CD4-positive, CD25-positive, alpha-beta regulatory T cell (primary cell): Measurements from ENCODE around the gene RAP1GDS1. TPM values are rescaled to one million over a fixed set of nuclear protein-coding genes. Genes with fewer than 3 reads are reported as not detected.

ENCODE experiments used
- ATAC-seq, 2 donors: fragments of 150-1000 bp; cut with Tn5 transposase; one replicate each; pipeline ENCODE4 v1.10.0; 2021; ENCODE audit warnings: low read depth in 2 of 2, moderate number of reproducible peaks in 2 of 2, moderate library complexity in 1 of 2
- DNase-seq, 3 donors: peaks; one replicate each; pipeline versions ENCODE4 v3.0.0 to v3.0.0-alpha.2; 2012 to 2022; ENCODE audit warnings: mixed read lengths in 1 of 3
- H3K27ac ChIP-seq: one replicate; pipeline ENCODE4 v1.7.0; 2013; ENCODE audit warnings: mild to moderate bottlenecking, low read length; ENCODE audit not compliant: insufficient read depth, poor library complexity, severe bottlenecking
- H3K27me3 ChIP-seq: one replicate; pipeline ENCODE4 v1.7.0; 2013; ENCODE audit warnings: low read length; ENCODE audit not compliant: control insufficient read depth, insufficient read depth
- H3K36me3 ChIP-seq: one replicate; pipeline ENCODE4 v1.7.0; 2013; ENCODE audit warnings: mild to moderate bottlenecking, low read length, moderate library complexity; ENCODE audit not compliant: control insufficient read depth, insufficient read depth
- H3K4me1 ChIP-seq: 2 replicates; pipeline ENCODE4 v1.7.0; 2013; ENCODE audit warnings: mild to moderate bottlenecking, low read length; ENCODE audit not compliant: insufficient read depth, control insufficient read depth, poor library complexity, severe bottlenecking
- H3K4me3 ChIP-seq: one replicate; pipeline ENCODE4 v1.7.0; 2013; ENCODE audit warnings: low read depth, mild to moderate bottlenecking, low read length, moderate library complexity
- H3K9me3 ChIP-seq, 2 experiments: 1 replicate in 1 of 2; 2 replicates in 1 of 2; pipeline ENCODE4 v1.7.0; 2013; ENCODE audit warnings: low read length in 2 of 2, mild to moderate bottlenecking in 1 of 2, moderate library complexity in 1 of 2; ENCODE audit not compliant: control insufficient read depth in 2 of 2
- H3K27ac Mint-ChIP-seq, 3 donors: one replicate each; pipeline ENCODE4 v1.8.0; 2020 to 2022; ENCODE audit warnings: mild to moderate bottlenecking in 3 of 3, mixed read lengths in 3 of 3, moderate library complexity in 2 of 3
- H3K27me3 Mint-ChIP-seq: one replicate; pipeline ENCODE4 v1.8.0; 2022; ENCODE audit warnings: mild to moderate bottlenecking, mixed read lengths
- H3K36me3 Mint-ChIP-seq: one replicate; pipeline ENCODE4 v1.8.0; 2020; ENCODE audit warnings: mixed read lengths
- H3K4me1 Mint-ChIP-seq, 4 donors: one replicate each; pipeline ENCODE4 v1.8.0; 2020 to 2022; ENCODE audit warnings: mixed read lengths in 4 of 4, mild to moderate bottlenecking in 1 of 4
- H3K4me3 Mint-ChIP-seq, 4 donors: one replicate each; pipeline ENCODE4 v1.8.0; 2020 to 2022; ENCODE audit warnings: mild to moderate bottlenecking in 4 of 4, mixed read lengths in 4 of 4, moderate library complexity in 3 of 4
- H3K9me3 Mint-ChIP-seq, 7 donors: one replicate each; pipeline ENCODE4 v1.8.0; 2020 to 2022; ENCODE audit warnings: mixed read lengths in 7 of 7, mild to moderate bottlenecking in 3 of 7, moderate library complexity in 2 of 7
- polyA plus RNA-seq, 4 donors: library from polyadenylated mRNA; unstranded; fragments of 300-500 nt; fragmentation: Illumina TruSeq; gene quantifications; one replicate each; pipeline ENCODE4 v1.2.3, GENCODE V29; 2021
- total RNA-seq: library from RNA; stranded (reverse); gene quantifications from one replicate; pipeline ENCODE4 v1.2.3, GENCODE V29; 2022

The RAP1GDS1 gene
- total RNA-seq (54.7 TPM), polyA plus RNA-seq (10 to 100 TPM; 40.4 to 68.8 (median 48.9) TPM)

DNA sequence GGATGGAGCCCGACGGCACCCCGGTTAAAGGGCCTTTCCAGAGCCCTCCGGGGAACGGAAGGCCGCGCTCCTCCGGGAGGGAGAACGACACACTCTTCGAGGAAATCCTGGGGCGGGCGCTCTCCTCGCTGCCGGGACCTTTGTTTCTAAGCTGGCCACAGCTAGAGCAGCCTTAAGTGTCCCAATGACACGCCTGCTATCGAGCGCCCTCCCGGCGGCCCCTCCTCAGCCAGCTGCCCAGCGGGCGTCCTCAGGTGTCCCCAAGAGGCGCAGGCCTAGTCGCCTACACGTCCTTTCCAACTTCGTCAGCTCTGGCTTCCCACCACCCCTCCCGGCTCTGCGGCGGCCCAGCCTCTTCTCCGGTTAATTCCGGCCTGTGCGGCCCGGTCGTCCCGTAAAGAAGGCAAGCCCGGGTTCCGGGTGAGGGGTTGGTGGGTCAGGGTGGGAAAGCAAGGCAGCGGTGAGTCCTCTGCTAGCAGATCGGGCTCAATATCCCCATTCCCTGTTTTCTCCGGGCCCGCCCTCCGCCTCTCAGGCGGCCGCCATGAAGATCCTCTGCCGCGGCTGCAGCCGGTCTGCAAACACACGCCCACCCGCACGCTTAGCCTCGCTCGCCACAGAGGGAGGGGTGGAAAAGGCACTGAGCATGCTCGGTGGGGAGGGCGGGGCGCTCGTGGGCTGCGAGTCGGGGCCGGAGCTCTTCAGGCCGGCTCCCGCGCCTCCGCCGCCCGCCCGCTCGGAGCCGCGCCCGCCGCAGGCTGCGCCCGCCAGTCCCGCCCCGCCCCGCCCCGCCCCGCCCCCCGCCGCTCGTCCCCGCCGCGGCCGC lies at the start of gene RAP1GDS1:
RAP1GDS1 (plus strand) TSS at position 806 of the 826 bp plus-strand sequence. CDS start 182 bp downstream, outside the sequence.
- H3K4me1 ChIP-seq: peaks cover 36% of the 10 kb centered on the region
- H3K4me3 ChIP-seq: peak within 1 kb of the TSS; percentile 89
- Mint-ChIP-seq H3K27me3 (no peaks in the 10 kb centered on the region), H3K9me3 (no peaks in the 10 kb centered on the region), H3K27ac (peak within 1 kb of the TSS; percentile 91 to 96 (median 95)), H3K36me3 (no peaks in the 10 kb centered on the region), H3K4me3 (peak within 1 kb of the TSS; percentile 94 to 99 (median 95)), H3K4me1 (peaks cover 39 to 56% (median 49%) of the 10 kb centered on the region in 4 donors)
- DNase-seq: peak; percentile 83 to 97 (median 88)
- peak; percentile 84 for ATAC-seq
- peak within 1 kb of the TSS; percentile 87 for H3K27ac ChIP-seq
- H3K9me3 ChIP-seq: no peaks in the 10 kb centered on the region
- no peaks in the 10 kb centered on the region for H3K27me3 ChIP-seq
- H3K36me3 ChIP-seq: no peaks in the 10 kb centered on the region

DNA sequence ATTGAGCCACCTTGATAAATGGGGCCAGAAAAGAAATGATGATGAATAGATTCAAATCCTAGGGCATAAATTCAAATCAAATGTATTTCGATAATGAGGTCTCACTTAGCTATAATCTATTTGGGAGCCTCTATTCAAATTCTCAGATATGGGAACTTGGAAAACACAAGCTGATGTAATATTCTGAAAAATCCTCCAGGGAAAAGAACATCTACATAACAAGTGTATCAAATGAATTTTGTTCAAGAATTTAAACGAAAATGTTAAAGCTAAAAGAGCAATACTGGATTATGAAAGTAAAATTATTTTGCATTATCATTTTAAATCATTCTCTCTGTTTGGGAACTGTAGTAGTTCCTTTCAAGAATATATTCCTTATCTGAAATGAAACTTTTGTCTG lies 38.9 kb upstream of the RAP1GDS1 start:
- H3K4me3 Mint-ChIP-seq: no peak overlapping the region
- no peak overlapping the region for H3K27ac Mint-ChIP-seq
- H3K4me3 ChIP-seq: no peak overlapping the region
- no peaks in the 10 kb centered on the region for H3K4me1 ChIP-seq
- no peak for ATAC-seq
- no peaks in the 10 kb centered on the region for H3K36me3 ChIP-seq
- H3K27me3 ChIP-seq: peaks cover under 1% of the 10 kb centered on the region
- H3K27me3 Mint-ChIP-seq: peaks cover 6% of the 10 kb centered on the region
- H3K9me3 Mint-ChIP-seq: peaks cover 0 to 2% (median 0%) of the 10 kb centered on the region in 7 donors
- no peaks in the 10 kb centered on the region for H3K36me3 Mint-ChIP-seq
- peaks cover 0 to 4% (median 0%) of the 10 kb centered on the region in 4 donors for H3K4me1 Mint-ChIP-seq
- H3K9me3 ChIP-seq: no peaks in the 10 kb centered on the region
- no peak overlapping the region for H3K27ac ChIP-seq
- no peak for DNase-seq

DNA sequence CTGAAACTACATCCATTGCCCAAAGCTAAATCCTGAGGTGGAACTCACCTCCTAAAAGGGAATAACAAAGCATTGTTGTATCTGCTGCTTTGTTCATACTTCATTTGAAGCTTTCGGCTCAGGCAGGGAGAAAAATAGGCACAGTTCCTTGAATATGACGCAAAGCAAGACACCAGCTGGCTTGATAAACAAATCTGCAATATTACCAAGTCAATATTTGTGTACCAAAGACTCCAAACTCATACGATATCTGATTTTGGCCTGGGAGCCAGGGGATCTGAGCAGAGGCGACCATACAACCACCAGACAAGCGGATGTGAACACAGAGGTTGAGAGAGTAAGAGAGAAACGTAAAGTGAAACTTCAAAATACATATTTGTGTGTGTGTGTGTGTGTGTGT lies 34.8 kb upstream of the RAP1GDS1 start:
- Mint-ChIP-seq H3K36me3 (no peaks in the 10 kb centered on the region), H3K4me3 (no peak overlapping the region), H3K27me3 (no peaks in the 10 kb centered on the region), H3K27ac (no peak overlapping the region), H3K4me1 (peaks cover 0 to 4% (median 0%) of the 10 kb centered on the region in 4 donors), H3K9me3 (peaks cover 0 to 1% (median 0%) of the 10 kb centered on the region in 7 donors)
- no peak for ATAC-seq
- Histone ChIP-seq H3K27ac (no peak overlapping the region), H3K4me1 (no peaks in the 10 kb centered on the region), H3K27me3 (no peaks in the 10 kb centered on the region), H3K36me3 (no peaks in the 10 kb centered on the region), H3K4me3 (no peak overlapping the region), H3K9me3 (no peaks in the 10 kb centered on the region)
- DNase-seq: no peak

DNA sequence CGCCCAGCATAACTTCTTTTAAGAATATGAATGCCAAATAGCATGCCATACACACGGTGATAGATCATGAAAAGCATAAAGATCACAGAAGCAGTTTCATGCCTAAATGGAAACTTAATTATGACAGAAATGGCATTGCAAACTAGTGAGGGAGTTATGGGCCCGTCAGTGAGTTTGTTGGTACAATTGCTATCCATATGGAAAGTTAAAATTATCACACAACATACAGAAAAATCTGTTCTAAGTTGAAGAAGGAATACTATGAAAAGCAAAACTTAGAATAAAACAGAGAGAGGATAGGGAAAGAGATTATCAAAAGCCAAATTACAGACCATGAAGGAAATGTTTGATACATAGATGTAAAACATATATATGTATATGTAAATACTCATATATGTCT lies 30.2 kb upstream of the RAP1GDS1 start:
- Mint-ChIP-seq H3K4me1 (no peaks in the 10 kb centered on the region), H3K4me3 (no peak overlapping the region), H3K27ac (no peak overlapping the region), H3K36me3 (no peaks in the 10 kb centered on the region), H3K27me3 (peaks cover 4% of the 10 kb centered on the region), H3K9me3 (peaks cover 0 to 1% (median 0%) of the 10 kb centered on the region in 7 donors)
- Histone ChIP-seq H3K36me3 (no peaks in the 10 kb centered on the region), H3K27ac (no peak overlapping the region), H3K4me3 (no peak overlapping the region), H3K4me1 (no peaks in the 10 kb centered on the region), H3K9me3 (no peaks in the 10 kb centered on the region), H3K27me3 (no peaks in the 10 kb centered on the region)
- ATAC-seq (no peak), DNase-seq (no peak)

DNA sequence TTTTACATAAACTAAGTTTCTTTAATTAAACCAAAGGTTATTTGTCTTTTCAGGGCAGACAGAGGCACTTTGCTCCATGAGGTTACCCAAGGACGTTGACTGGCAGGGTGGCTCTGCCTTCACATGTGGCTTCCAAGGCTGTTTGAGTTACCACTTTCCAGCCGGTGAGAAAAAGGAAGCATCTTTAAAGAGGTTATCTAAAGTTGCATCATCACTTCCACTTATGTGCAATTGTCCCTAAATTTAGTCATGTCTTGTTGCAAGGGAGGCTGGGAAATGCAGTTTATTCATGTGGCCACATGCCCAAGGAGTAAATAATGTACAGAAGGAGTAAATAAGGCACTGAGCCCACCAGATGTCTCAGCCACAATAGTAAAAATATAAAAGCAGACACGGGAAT lies 29.0 kb upstream of the RAP1GDS1 start:
- Mint-ChIP-seq H3K9me3 (peaks cover 0 to 1% (median 0%) of the 10 kb centered on the region in 7 donors), H3K4me3 (no peak overlapping the region), H3K27ac (no peak overlapping the region), H3K36me3 (no peaks in the 10 kb centered on the region), H3K27me3 (peaks cover 4% of the 10 kb centered on the region), H3K4me1 (no peaks in the 10 kb centered on the region)
- H3K9me3 ChIP-seq: no peaks in the 10 kb centered on the region
- H3K4me1 ChIP-seq: no peaks in the 10 kb centered on the region
- ATAC-seq (no peak), DNase-seq (no peak)
- H3K36me3 ChIP-seq: no peaks in the 10 kb centered on the region
- no peak overlapping the region for H3K27ac ChIP-seq
- H3K27me3 ChIP-seq: no peaks in the 10 kb centered on the region
- H3K4me3 ChIP-seq: no peak overlapping the region

DNA sequence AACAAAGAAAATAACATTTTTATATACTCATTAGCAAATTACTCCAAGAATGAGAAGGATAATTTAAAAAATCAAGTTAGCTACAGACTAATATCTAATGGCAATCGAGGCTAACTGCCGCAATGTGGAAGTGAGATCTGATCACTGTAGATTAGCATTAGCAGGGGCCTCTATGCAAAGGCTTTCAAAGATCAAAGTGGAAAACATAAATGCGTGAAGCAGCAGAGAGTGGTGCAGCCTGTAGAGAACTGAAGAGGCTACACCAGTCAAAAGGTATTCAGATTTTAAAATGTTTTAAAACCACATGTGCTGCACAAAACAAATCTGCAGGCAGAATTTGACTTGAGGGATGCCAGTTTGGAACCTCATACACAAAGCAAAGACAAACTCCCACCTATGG lies 24.0 kb upstream of the RAP1GDS1 start:
- H3K36me3 Mint-ChIP-seq: no peaks in the 10 kb centered on the region
- no peaks in the 10 kb centered on the region for H3K4me1 ChIP-seq
- H3K9me3 ChIP-seq: no peaks in the 10 kb centered on the region
- H3K27ac Mint-ChIP-seq: no peak overlapping the region
- H3K36me3 ChIP-seq: no peaks in the 10 kb centered on the region
- H3K4me1 Mint-ChIP-seq: no peaks in the 10 kb centered on the region
- no peak overlapping the region for H3K4me3 ChIP-seq
- H3K27ac ChIP-seq: no peak overlapping the region
- ATAC-seq (no peak), DNase-seq (no peak)
- H3K27me3 Mint-ChIP-seq: peaks cover 36% of the 10 kb centered on the region
- H3K27me3 ChIP-seq: peaks cover 8% of the 10 kb centered on the region
- no peak overlapping the region for H3K4me3 Mint-ChIP-seq
- H3K9me3 Mint-ChIP-seq: peaks cover 0 to 3% (median 0%) of the 10 kb centered on the region in 7 donors

DNA sequence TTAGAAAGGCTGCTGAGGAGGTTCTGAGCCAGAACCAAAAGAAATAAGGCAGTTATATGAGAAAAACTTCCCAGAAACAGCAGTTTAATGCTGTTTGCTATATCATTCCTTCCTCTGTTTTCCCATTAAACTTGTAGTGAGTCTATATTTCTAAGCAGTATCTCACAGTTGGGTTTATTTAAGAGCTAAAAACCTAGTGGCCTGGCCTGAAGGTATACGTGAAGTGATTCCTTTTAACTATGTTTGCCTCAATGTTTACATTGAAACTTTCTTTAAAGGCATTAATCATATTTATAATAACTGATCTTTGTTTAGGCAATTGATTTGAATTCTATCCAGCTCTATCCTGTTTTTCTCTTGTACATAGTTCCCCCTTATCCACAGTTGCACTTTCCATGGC lies 19.1 kb upstream of the RAP1GDS1 start:
- H3K9me3 ChIP-seq: no peaks in the 10 kb centered on the region
- Mint-ChIP-seq H3K9me3 (peaks cover 0 to 3% (median 0%) of the 10 kb centered on the region in 7 donors), H3K36me3 (no peaks in the 10 kb centered on the region), H3K4me3 (no peak overlapping the region), H3K27me3 (peaks cover 33% of the 10 kb centered on the region), H3K27ac (no peak overlapping the region), H3K4me1 (no peaks in the 10 kb centered on the region)
- no peak for ATAC-seq
- H3K27me3 ChIP-seq: peaks cover 12% of the 10 kb centered on the region
- DNase-seq: no peak
- no peaks in the 10 kb centered on the region for H3K4me1 ChIP-seq
- H3K36me3 ChIP-seq: no peaks in the 10 kb centered on the region
- H3K27ac ChIP-seq: no peak overlapping the region
- H3K4me3 ChIP-seq: no peak overlapping the region

GRCh38 chr4:98242538-98242937 lies 18.6 kb upstream of the RAP1GDS1 start:
- Mint-ChIP-seq H3K4me3 (no peak overlapping the region), H3K9me3 (peaks cover 0 to 3% (median 0%) of the 10 kb centered on the region in 7 donors), H3K4me1 (no peaks in the 10 kb centered on the region), H3K27ac (no peak overlapping the region), H3K36me3 (no peaks in the 10 kb centered on the region), H3K27me3 (peaks cover 33% of the 10 kb centered on the region)
- H3K27me3 ChIP-seq: peaks cover 12% of the 10 kb centered on the region
- no peaks in the 10 kb centered on the region for H3K4me1 ChIP-seq
- no peaks in the 10 kb centered on the region for H3K36me3 ChIP-seq
- no peak overlapping the region for H3K27ac ChIP-seq
- no peak overlapping the region for H3K4me3 ChIP-seq
- ATAC-seq: no peak
- H3K9me3 ChIP-seq: no peaks in the 10 kb centered on the region
- no peak for DNase-seq
